Measurements from ENCODE around the gene PACRG. TPM values are rescaled to one million over a fixed set of nuclear protein-coding genes. Genes with fewer than 3 reads are reported as not detected.
"Not testable (repeated sequence)": the region's sequence is repeated elsewhere in the genome, so short reads cannot be mapped to it uniquely, and the experiment has no call there.

Gene PACRG
- total RNA-seq, 1 donor from 2014 or later, result 1.2 TPM

GRCh38 chr6:163313981-163314380 lies 586.2 kb downstream of the PACRG start:
- DNase-seq (ENCODE audit: extremely low spot score, unreplicated experiment), result no peak
- no peaks in the 10 kb centered on the region for H3K36me3 Mint-ChIP-seq (ENCODE audit: unreplicated experiment)
- H3K9me3 Mint-ChIP-seq (ENCODE audit: unreplicated experiment), result no peaks in the 10 kb centered on the region
- no peak overlapping the region for H3K27ac Mint-ChIP-seq (ENCODE audit: unreplicated experiment)
- TF ChIP-seq CTCF (IDR thresholded peaks at IDR 0.05), result no peak
- H3K4me3 Mint-ChIP-seq (ENCODE audit: unreplicated experiment), result no peak overlapping the region
- H3K27me3 Mint-ChIP-seq (ENCODE audit: unreplicated experiment), result peaks cover 3% of the 10 kb centered on the region
- peaks cover 9% of the 10 kb centered on the region for H3K4me1 Mint-ChIP-seq (ENCODE audit: unreplicated experiment)

- Mint-ChIP-seq H3K4me1 (ENCODE audit: unreplicated experiment) (peaks cover 5% of the 10 kb centered on the region), H3K9me3 (ENCODE audit: unreplicated experiment) (no peaks in the 10 kb centered on the region), H3K27me3 (ENCODE audit: unreplicated experiment) (peaks cover 3% of the 10 kb centered on the region), H3K4me3 (ENCODE audit: unreplicated experiment) (no peak overlapping the region), H3K36me3 (ENCODE audit: unreplicated experiment) (no peaks in the 10 kb centered on the region), H3K27ac (ENCODE audit: unreplicated experiment) (no peak overlapping the region)
- peak; percentile 30 for DNase-seq (ENCODE audit: extremely low spot score, unreplicated experiment)
- TF ChIP-seq CTCF (IDR thresholded peaks at IDR 0.05), result no peak
These were observed 587.2 kb downstream of the PACRG start for GRCh38 chr6:163314791-163315470.

GRCh38 chr6:163316866-163317495 lies 589.2 kb downstream of the PACRG start:
- H3K4me3 Mint-ChIP-seq (ENCODE audit: unreplicated experiment); H3K27me3 Mint-ChIP-seq (ENCODE audit: unreplicated experiment); H3K27ac Mint-ChIP-seq (ENCODE audit: unreplicated experiment); H3K4me1 Mint-ChIP-seq (ENCODE audit: unreplicated experiment); H3K9me3 Mint-ChIP-seq (ENCODE audit: unreplicated experiment); H3K36me3 Mint-ChIP-seq (ENCODE audit: unreplicated experiment): not testable (repeated sequence)
- peak; percentile 60 for DNase-seq (ENCODE audit: extremely low spot score, unreplicated experiment)

GRCh38 chr6:163318071-163318786 lies 590.5 kb downstream of the PACRG start:
- H3K9me3 Mint-ChIP-seq (ENCODE audit: unreplicated experiment), result no peaks in the 10 kb centered on the region
- H3K36me3 Mint-ChIP-seq (ENCODE audit: unreplicated experiment), result no peaks in the 10 kb centered on the region
- peaks cover 3% of the 10 kb centered on the region for H3K27me3 Mint-ChIP-seq (ENCODE audit: unreplicated experiment)
- DNase-seq (ENCODE audit: extremely low spot score, unreplicated experiment), result no peak
- H3K27ac Mint-ChIP-seq (ENCODE audit: unreplicated experiment), result no peak overlapping the region
- peaks cover 2% of the 10 kb centered on the region for H3K4me1 Mint-ChIP-seq (ENCODE audit: unreplicated experiment)
- H3K4me3 Mint-ChIP-seq (ENCODE audit: unreplicated experiment), result no peak overlapping the region
- no peak for TF ChIP-seq CTCF (IDR thresholded peaks at IDR 0.05)

GRCh38 chr6:163319609-163320366 lies 592.0 kb downstream of the PACRG start:
- H3K27me3 Mint-ChIP-seq (ENCODE audit: unreplicated experiment), result no peaks in the 10 kb centered on the region
- peaks cover 14% of the 10 kb centered on the region for H3K4me1 Mint-ChIP-seq (ENCODE audit: unreplicated experiment)
- H3K36me3 Mint-ChIP-seq (ENCODE audit: unreplicated experiment), result no peaks in the 10 kb centered on the region
- no peaks in the 10 kb centered on the region for H3K9me3 Mint-ChIP-seq (ENCODE audit: unreplicated experiment)
- no peak for TF ChIP-seq CTCF (IDR thresholded peaks at IDR 0.05)
- DNase-seq (ENCODE audit: extremely low spot score, unreplicated experiment), result no peak
- no peak overlapping the region for H3K27ac Mint-ChIP-seq (ENCODE audit: unreplicated experiment)
- no peak overlapping the region for H3K4me3 Mint-ChIP-seq (ENCODE audit: unreplicated experiment)

Data from osteocyte (in vitro differentiated cells).